ENCODE measurements around the gene NABP2. TPM values are rescaled to one million over a fixed set of nuclear protein-coding genes. Genes with fewer than 3 reads are reported as not detected.
A peak's percentile ranks its signal among the peaks of the same experiment; 100 is the strongest.
"Not testable (repeated sequence)": the region's sequence is repeated elsewhere in the genome, so short reads cannot be mapped to it uniquely, and the experiment has no call there.

NABP2 gene
- total and polyA plus RNA-seq, 8 donors: 1.2 to 36.5 (median 13.6) TPM

- Histone ChIP-seq H3K36me3 (peaks cover 12 to 18% (median 18%) of the 10 kb centered on the region in 4 donors), H3K4me1 (peaks cover 14 to 34% (median 22%) of the 10 kb centered on the region in 4 donors), H3K27me3 (no peaks in the 10 kb centered on the region), H3K27ac (peak overlapping the region; percentile 88 to 98 (median 95)), H3K4me3 (peak overlapping the region; percentile 85 to 98 (median 90)), H3K9me3 (no peaks in the 10 kb centered on the region)
- DNase-seq: peak; percentile 86 to 96
- peak in 2 of 3 donors; percentile 34 to 54 for TF ChIP-seq POLR2AphosphoS5 (IDR thresholded peaks at IDR 0.05)
- TF ChIP-seq CTCF (IDR thresholded peaks at IDR 0.05): no peak
- intact Hi-C loops (cut with DNase I; ENCODE audit: low total_unique reads): loop anchor here (5.0 kb wide), 1 partner anchor 58 kb away; no protein-coding TSS in a partner anchor
- 1% methylated on average over 42 of the region's 42 CpGs for WGBS, 5 donors
Observed at GRCh38 chr12:56189918-56190694, 34.0 kb upstream of the NABP2 start.

DNA sequence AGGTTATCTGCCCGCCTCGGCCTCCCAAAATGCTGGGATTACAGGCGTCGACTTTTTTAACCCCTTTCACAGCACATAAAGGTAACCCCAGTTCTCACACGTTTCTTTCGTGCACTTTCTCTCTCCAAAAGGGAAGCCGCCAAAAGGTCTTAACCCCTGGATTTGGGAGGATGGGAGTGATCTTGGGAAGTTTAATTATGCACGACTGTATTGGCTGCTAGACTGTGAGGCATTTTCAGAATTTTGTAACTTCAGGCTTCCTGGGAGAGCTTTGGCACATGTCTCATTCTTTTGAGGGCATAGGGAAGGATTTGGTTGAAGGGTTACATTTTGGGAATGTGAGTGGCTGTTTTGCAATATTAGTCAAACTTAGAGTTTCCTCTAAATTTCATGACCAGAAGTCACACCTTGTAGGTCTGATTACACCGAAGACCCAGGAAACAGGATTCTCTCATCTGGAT, 33.4 kb upstream of the NABP2 start:
- no peak for TF ChIP-seq POLR2AphosphoS5 (IDR thresholded peaks at IDR 0.05)
- no peak for TF ChIP-seq POLR2A (IDR thresholded peaks at IDR 0.05)
- no peak for TF ChIP-seq CTCF (IDR thresholded peaks at IDR 0.05)
- no peak for TF ChIP-seq EP300 (IDR thresholded peaks at IDR 0.05)
- Histone ChIP-seq H3K36me3 (peaks cover 5 to 12% (median 12%) of the 10 kb centered on the region in 4 donors), H3K27me3 (no peaks in the 10 kb centered on the region), H3K27ac (peak overlapping the region; percentile 88 to 98 (median 95)), H3K4me1 (peaks cover 14 to 34% (median 22%) of the 10 kb centered on the region in 4 donors), H3K9me3 (no peaks in the 10 kb centered on the region), H3K4me3 (peak overlapping the region; percentile 85 to 98 (median 90))
- WGBS, 5 donors: 21 to 27% (median 25%) methylated on average over 9 of the region's 9 CpGs
- intact Hi-C loops (cut with DNase I; ENCODE audit: low total_unique reads): no loop called here
- DNase-seq: no peak

GRCh38 chr12:56192582-56192981, 31.6 kb upstream of the NABP2 start:
- DNase-seq: no peak
- no peaks in the 10 kb centered on the region for H3K9me3 ChIP-seq
- TF ChIP-seq POLR2A (IDR thresholded peaks at IDR 0.05) (no peak), CTCF (IDR thresholded peaks at IDR 0.05) (no peak), POLR2AphosphoS5 (IDR thresholded peaks at IDR 0.05) (no peak), EP300 (IDR thresholded peaks at IDR 0.05) (no peak)
- no peaks in the 10 kb centered on the region for H3K36me3 ChIP-seq
- H3K27ac ChIP-seq: no peak overlapping the region
- intact Hi-C loops (cut with DNase I; ENCODE audit: low total_unique reads): no loop called here
- H3K27me3 ChIP-seq: no peaks in the 10 kb centered on the region
- no peak overlapping the region for H3K4me3 ChIP-seq
- H3K4me1 ChIP-seq: peaks cover 9 to 22% (median 17%) of the 10 kb centered on the region in 4 donors

DNA sequence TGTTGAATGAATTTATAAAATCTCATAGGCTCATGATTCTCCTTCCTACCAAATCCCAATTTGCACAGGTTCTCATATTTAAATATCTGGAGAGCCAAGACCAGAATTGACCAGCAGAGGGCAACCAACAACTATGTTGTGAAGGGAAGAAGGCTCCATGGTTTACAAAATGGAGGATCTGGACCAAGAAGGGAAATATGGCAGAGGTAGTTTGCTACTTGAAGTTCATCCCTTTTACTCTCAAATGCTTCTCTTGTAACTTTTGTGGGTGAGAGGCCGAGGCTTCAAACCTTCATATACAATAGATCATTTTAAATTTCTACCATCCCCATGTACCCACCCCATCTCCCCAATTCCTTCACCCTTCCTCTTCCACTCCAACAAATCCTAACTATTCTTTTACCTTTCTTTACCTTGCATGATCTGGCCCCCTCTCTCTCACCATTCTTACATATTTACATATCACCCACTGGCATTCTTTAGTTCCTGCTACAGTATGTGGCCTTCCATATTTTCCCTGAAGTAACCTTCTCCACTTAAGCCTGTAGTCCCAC, 31.0 kb upstream of the NABP2 start:
- WGBS, 5 donors: 28 to 57% (median 45%) methylated on average over 1 of the region's 1 CpG
- Histone ChIP-seq H3K9me3 (no peaks in the 10 kb centered on the region), H3K36me3 (no peaks in the 10 kb centered on the region), H3K27ac (no peak overlapping the region), H3K4me3 (no peak overlapping the region), H3K27me3 (no peaks in the 10 kb centered on the region), H3K4me1 (peaks cover 4 to 17% (median 12%) of the 10 kb centered on the region in 4 donors)
- intact Hi-C loops (cut with DNase I; ENCODE audit: low total_unique reads): no loop called here
- TF ChIP-seq POLR2AphosphoS5 (IDR thresholded peaks at IDR 0.05) (peak in 2 of 3 donors; percentile 46 to 81), POLR2A (IDR thresholded peaks at IDR 0.05) (no peak), EP300 (IDR thresholded peaks at IDR 0.05) (no peak), CTCF (IDR thresholded peaks at IDR 0.05) (peak in 5 of 7 experiments; percentile 57 to 87 (median 84))
- peak; percentile 85 to 93 for DNase-seq

DNA sequence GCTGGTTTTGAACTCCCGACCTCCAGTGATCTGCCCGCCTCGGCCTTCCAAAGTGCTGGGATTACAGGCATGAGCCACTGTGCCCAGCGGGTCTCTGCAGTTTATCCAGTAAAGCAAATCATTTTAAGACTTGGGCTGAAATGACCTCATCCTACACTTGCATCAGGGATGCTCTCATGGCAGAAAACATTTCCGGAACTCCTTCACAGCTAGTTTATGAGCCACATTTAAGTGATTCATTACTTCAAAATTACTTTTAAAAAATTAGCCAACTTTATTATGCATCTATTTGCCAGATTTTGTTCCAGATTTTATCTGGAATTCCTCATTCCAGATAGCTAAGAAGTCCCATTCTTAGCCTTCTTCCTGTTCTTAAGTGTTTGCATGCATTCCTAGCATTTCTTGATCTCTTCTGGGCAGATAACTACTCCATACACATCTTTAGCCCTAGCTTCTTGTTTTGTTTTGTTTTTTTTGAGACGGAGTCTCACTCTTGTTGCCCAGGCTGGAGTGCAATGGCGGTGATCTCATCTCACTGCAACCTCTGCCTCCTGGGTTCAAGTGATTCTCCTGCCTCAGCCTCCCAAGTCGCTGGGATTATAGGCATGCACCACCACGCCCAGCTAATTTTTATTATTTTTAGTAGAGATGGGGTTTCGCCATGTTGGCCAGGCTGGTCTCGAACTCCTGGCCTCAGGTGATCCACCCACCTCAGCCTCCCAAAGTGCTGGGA, 27.2 kb upstream of the NABP2 start:
- H3K4me1 ChIP-seq; H3K27ac ChIP-seq; H3K9me3 ChIP-seq; H3K36me3 ChIP-seq; H3K4me3 ChIP-seq; intact Hi-C loops (cut with DNase I; ENCODE audit: low total_unique reads); H3K27me3 ChIP-seq: not testable (repeated sequence)
- 79 to 86% (median 82%) methylated on average over 11 of the region's 11 CpGs for WGBS, 5 donors
- DNase-seq: peak in 1 of 2 donors; percentile 24
